ENCODE data around the gene TOMM6. TPM values are rescaled to one million over a fixed set of nuclear protein-coding genes. Genes with fewer than 3 reads are reported as not detected.
A peak's percentile ranks its signal among the peaks of the same experiment; 100 is the strongest.

TOMM6 gene
- total RNA-seq, 3 donors from 2014 or later = 96.9 to 116 (median 96.9) TPM

GRCh38 chr6:41767112-41767833, 20.2 kb upstream of the TOMM6 start:
- DNase-seq (peak in 1 of 3 donors; percentile 67), ATAC-seq (peak; percentile 78)
- TF ChIP-seq, protein P1, sequence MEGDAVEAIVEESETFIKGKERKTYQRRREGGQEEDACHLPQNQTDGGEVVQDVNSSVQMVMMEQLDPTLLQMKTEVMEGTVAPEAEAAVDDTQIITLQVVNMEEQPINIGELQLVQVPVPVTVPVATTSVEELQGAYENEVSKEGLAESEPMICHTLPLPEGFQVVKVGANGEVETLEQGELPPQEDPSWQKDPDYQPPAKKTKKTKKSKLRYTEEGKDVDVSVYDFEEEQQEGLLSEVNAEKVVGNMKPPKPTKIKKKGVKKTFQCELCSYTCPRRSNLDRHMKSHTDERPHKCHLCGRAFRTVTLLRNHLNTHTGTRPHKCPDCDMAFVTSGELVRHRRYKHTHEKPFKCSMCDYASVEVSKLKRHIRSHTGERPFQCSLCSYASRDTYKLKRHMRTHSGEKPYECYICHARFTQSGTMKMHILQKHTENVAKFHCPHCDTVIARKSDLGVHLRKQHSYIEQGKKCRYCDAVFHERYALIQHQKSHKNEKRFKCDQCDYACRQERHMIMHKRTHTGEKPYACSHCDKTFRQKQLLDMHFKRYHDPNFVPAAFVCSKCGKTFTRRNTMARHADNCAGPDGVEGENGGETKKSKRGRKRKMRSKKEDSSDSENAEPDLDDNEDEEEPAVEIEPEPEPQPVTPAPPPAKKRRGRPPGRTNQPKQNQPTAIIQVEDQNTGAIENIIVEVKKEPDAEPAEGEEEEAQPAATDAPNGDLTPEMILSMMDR (IDR thresholded peaks at IDR 0.05) = no peak
- intact Hi-C loops (cut with DNase I, micrococcal nuclease) = no loop called here
- Histone ChIP-seq H3K4me3 (no peak overlapping the region), H3K4me1 (ENCODE audit: low read depth) (no peaks in the 10 kb centered on the region), H3K36me3 (ENCODE audit: low read depth) (peaks cover 6% of the 10 kb centered on the region), H3K9me3 (no peaks in the 10 kb centered on the region)

- Histone ChIP-seq H3K4me3 (no peak overlapping the region), H3K36me3 (ENCODE audit: low read depth) (peaks cover 6% of the 10 kb centered on the region), H3K4me1 (ENCODE audit: low read depth) (no peaks in the 10 kb centered on the region), H3K9me3 (no peaks in the 10 kb centered on the region)
- peak in 1 of 3 donors; percentile 58 for DNase-seq
- TF ChIP-seq, protein P1 (IDR thresholded peaks at IDR 0.05) = no peak
- intact Hi-C loops (cut with DNase I, micrococcal nuclease) = no loop called here
- ATAC-seq = peak; percentile 86
Measured at GRCh38 chr6:41768545-41769308, 18.8 kb upstream of the TOMM6 start.

- TF ChIP-seq, protein P1 (IDR thresholded peaks at IDR 0.05) = no peak
- no peaks in the 10 kb centered on the region for H3K9me3 ChIP-seq
- no peak for DNase-seq
- intact Hi-C loops (cut with DNase I, micrococcal nuclease) = no loop called here
- peaks cover 6% of the 10 kb centered on the region for H3K36me3 ChIP-seq (ENCODE audit: low read depth)
- no peaks in the 10 kb centered on the region for H3K4me1 ChIP-seq (ENCODE audit: low read depth)
- no peak for ATAC-seq
- H3K4me3 ChIP-seq = no peak overlapping the region
Measured at GRCh38 chr6:41769376-41769775, 18.1 kb upstream of the TOMM6 start.

DNA sequence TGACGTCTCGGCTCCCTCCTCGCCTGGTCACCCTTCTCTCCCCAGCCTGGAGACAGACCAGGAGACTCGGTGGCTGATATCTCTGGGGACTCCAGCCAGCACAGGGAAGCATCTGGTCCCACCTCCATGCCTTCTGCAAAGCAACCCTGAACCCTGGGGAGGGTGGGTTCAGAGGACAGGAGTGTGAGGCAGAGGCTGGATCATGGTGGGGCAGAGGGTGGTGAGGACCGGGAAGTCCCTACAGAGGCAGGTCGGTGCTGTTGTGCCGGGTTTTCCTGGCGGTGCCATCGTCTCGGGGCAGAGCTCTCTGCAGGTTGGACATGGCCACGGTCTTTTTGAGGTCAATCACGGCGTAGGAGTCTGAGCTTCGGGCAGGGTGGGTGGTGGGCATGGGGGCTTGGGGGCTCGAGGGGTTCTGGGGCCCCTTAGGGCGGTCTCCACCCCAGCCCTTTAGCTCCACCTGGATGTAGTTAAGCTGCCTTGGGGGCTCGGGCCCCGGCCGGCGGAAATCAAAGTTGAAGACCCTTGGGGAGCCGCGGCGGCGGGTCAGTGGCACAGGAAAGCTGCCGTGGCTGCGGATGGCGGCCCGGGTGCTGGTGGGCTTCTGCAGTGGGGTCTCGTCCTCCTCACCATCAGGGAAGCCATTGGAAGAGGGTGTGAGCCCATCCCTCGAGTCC, 17.0 kb upstream of the TOMM6 start:
- DNase-seq = no peak
- no peak for ATAC-seq
- Histone ChIP-seq H3K9me3 (no peaks in the 10 kb centered on the region), H3K36me3 (ENCODE audit: low read depth) (peaks cover 6% of the 10 kb centered on the region), H3K4me3 (no peak overlapping the region), H3K4me1 (ENCODE audit: low read depth) (no peaks in the 10 kb centered on the region)
- TF ChIP-seq, protein P1 (IDR thresholded peaks at IDR 0.05) = no peak
- intact Hi-C loops (cut with DNase I, micrococcal nuclease) = no loop called here

- TF ChIP-seq, protein P1 (IDR thresholded peaks at IDR 0.05) = no peak
- Histone ChIP-seq H3K36me3 (ENCODE audit: low read depth) (peaks cover 6% of the 10 kb centered on the region), H3K4me3 (no peak overlapping the region), H3K4me1 (ENCODE audit: low read depth) (no peaks in the 10 kb centered on the region), H3K9me3 (no peaks in the 10 kb centered on the region)
- intact Hi-C loops (cut with DNase I, micrococcal nuclease) = no loop called here
- DNase-seq (no peak), ATAC-seq (no peak)
Measured at GRCh38 chr6:41771058-41771983, 16.2 kb upstream of the TOMM6 start.
